PFSK-1 (cell line): ENCODE data around the gene RIT2.

ENCODE experiments used
- FOXP2 ChIP-seq: optimal IDR thresholded peaks from 2 replicates; pipeline ENCODE3; 2011; ENCODE audit warnings: borderline replicate concordance, control low read depth, inconsistent platforms; ENCODE audit not compliant: insufficient read depth; ENCODE audit errors: extremely low read length, extremely low read depth
- POLR2AphosphoS5 ChIP-seq: IDR thresholded peaks from 2 replicates; pipeline ENCODE4 v1.6.1; 2012; ENCODE audit warnings: low read depth, mild to moderate bottlenecking, control low read depth, low read length, moderate library complexity

DNA sequence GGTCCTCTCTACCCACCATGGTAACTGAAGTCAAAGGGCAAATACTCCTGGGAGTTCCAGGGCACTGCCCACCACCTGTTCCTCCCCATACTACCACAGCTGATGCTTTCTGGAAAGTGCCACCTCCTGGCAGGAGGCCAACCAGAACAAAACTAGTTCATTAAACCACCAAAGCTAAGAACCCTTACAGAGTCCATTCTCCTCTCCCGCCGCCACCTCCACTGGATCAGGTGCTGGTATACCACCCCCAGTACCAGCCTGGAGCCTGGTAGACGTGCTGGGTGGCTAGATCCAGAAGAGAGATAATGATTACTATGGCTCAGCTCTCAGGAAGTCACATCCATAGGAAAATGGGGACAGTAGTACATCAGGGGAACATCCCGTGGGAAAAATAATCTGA, 300.9 kb downstream of the RIT2 start:
- TF ChIP-seq FOXP2 (no peak), POLR2AphosphoS5 (no peak)
